ENCODE data around the gene CD48. TPM values are rescaled to one million over a fixed set of nuclear protein-coding genes. Genes with fewer than 3 reads are reported as not detected.
"Not testable (repeated sequence)": the region's sequence is repeated elsewhere in the genome, so short reads cannot be mapped to it uniquely, and the experiment has no call there.

The CD48 gene
- total and polyA plus RNA-seq, 2 of the 4 experiments (the other 2 are of a cell fraction), result not detected

GRCh38 chr1:160705742-160706141 is 5.9 kb downstream of the CD48 start:
- Histone ChIP-seq H3K27me3 (ENCODE audit: control insufficient read depth, insufficient read depth, low read length) (no peaks in the 10 kb centered on the region), H3K4me1 (ENCODE audit: control insufficient read depth, insufficient read depth, low read length) (no peaks in the 10 kb centered on the region), H3K9ac (ENCODE audit: low read depth, low read length) (no peak overlapping the region), H2AK5ac (ENCODE audit: low read depth, low read length) (no peak overlapping the region), H3K4ac (ENCODE audit: low read depth, low read length) (no peak overlapping the region), H4K5ac (ENCODE audit: low read depth, low read length) (no peak overlapping the region), H4K20me1 (ENCODE audit: insufficient read depth, low read length) (no peaks in the 10 kb centered on the region), H3K36me3 (ENCODE audit: control insufficient read depth, insufficient read depth, low read length) (no peaks in the 10 kb centered on the region), H3K14ac (replicated peaks; ENCODE audit: low read depth, low read length) (no peak overlapping the region), H2AFZ (replicated peaks; ENCODE audit: low read length, poor library complexity) (no peak overlapping the region), H3K23ac (ENCODE audit: low read depth, low read length) (no peak overlapping the region), H4K91ac (ENCODE audit: insufficient read depth, low read depth, low read length) (no peak overlapping the region), H3K9me3 (ENCODE audit: control insufficient read depth, insufficient read depth, low read length) (no peaks in the 10 kb centered on the region), H3K79me1 (ENCODE audit: low read depth in 1 of 2, low read length in 2 of 2) (no peaks in the 10 kb centered on the region), H3K18ac (ENCODE audit: low read depth, low read length) (no peak overlapping the region), H3K56ac (ENCODE audit: extremely low read depth, insufficient read depth, low read length) (no peak overlapping the region), H2BK120ac (ENCODE audit: low read depth, low read length) (no peak overlapping the region), H3K9me1 (ENCODE audit: insufficient read depth, low read length) (no peaks in the 10 kb centered on the region), H3K4me3 (ENCODE audit: insufficient read depth, low read depth, low read length) (no peak overlapping the region), H3K27ac (ENCODE audit: insufficient read depth, low read length) (no peak overlapping the region), H3K4me2 (ENCODE audit: low read depth, low read length) (no peak overlapping the region), H2BK5ac (ENCODE audit: low read depth, low read length, poor library complexity, severe bottlenecking) (no peak overlapping the region), H4K8ac (ENCODE audit: low read depth in 2 of 2, low read length in 2 of 2) (no peak overlapping the region), H2BK20ac (ENCODE audit: low read depth, low read length) (no peak overlapping the region), H2AK9ac (replicated peaks; ENCODE audit: low read depth, low read length, poor library complexity) (no peak overlapping the region), H2BK15ac (ENCODE audit: low read depth, low read length) (no peak overlapping the region)
- POLR2A ChIA-PET (ENCODE audit: unreplicated experiment), result no interaction called here
- intact Hi-C loops (cut with micrococcal nuclease) (no loop called here), dilution Hi-C loops (cut with HindIII; ENCODE audit: low sequenced_read_pairs, unreplicated experiment) (no loop called here), in situ Hi-C loops (cut with MboI; ENCODE audit: low sequenced_read_pairs) (no loop called here)
- CTCF ChIA-PET, result no interaction called here
- TF ChIP-seq, protein P1, sequence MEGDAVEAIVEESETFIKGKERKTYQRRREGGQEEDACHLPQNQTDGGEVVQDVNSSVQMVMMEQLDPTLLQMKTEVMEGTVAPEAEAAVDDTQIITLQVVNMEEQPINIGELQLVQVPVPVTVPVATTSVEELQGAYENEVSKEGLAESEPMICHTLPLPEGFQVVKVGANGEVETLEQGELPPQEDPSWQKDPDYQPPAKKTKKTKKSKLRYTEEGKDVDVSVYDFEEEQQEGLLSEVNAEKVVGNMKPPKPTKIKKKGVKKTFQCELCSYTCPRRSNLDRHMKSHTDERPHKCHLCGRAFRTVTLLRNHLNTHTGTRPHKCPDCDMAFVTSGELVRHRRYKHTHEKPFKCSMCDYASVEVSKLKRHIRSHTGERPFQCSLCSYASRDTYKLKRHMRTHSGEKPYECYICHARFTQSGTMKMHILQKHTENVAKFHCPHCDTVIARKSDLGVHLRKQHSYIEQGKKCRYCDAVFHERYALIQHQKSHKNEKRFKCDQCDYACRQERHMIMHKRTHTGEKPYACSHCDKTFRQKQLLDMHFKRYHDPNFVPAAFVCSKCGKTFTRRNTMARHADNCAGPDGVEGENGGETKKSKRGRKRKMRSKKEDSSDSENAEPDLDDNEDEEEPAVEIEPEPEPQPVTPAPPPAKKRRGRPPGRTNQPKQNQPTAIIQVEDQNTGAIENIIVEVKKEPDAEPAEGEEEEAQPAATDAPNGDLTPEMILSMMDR (conservative IDR thresholded peaks at IDR 0.05; ENCODE audit: low read depth, low read length), result no peak
- TF ChIP-seq CHD1 (IDR thresholded peaks at IDR 0.05; ENCODE audit: low read depth, low read length), result no peak
- ATAC-seq (ENCODE audit: low read depth) (no peak), DNase-seq (no peak)
- no TSS peak for BruUV-seq (replicated peaks)

GRCh38 chr1:160705212-160705621 is 6.4 kb downstream of the CD48 start:
- WGBS, 2 experiments (ENCODE audit: extremely low coverage in 2 of 2, insufficient read length in 1 of 2), result 20% methylated on average over 1 of the region's 3 CpGs; no CpG with 5 or more reads in 1 of the 2 experiments
- CTCF ChIA-PET; H3K4ac ChIP-seq (ENCODE audit: low read depth, low read length); H3K9ac ChIP-seq (ENCODE audit: low read depth, low read length); H3K4me2 ChIP-seq (ENCODE audit: low read depth, low read length); H2BK15ac ChIP-seq (ENCODE audit: low read depth, low read length); H3K4me1 ChIP-seq (ENCODE audit: control insufficient read depth, insufficient read depth, low read length); DNase-seq; H3K4me3 ChIP-seq (ENCODE audit: insufficient read depth, low read depth, low read length); H2BK120ac ChIP-seq (ENCODE audit: low read depth, low read length); intact Hi-C loops (cut with micrococcal nuclease); H3K56ac ChIP-seq (ENCODE audit: extremely low read depth, insufficient read depth, low read length); H2AK5ac ChIP-seq (ENCODE audit: low read depth, low read length); H3K27ac ChIP-seq (ENCODE audit: insufficient read depth, low read length); H3K36me3 ChIP-seq (ENCODE audit: control insufficient read depth, insufficient read depth, low read length); H3K18ac ChIP-seq (ENCODE audit: low read depth, low read length); ATAC-seq (ENCODE audit: low read depth); H4K8ac ChIP-seq (ENCODE audit: low read depth in 2 of 2, low read length in 2 of 2); in situ Hi-C loops (cut with MboI; ENCODE audit: low sequenced_read_pairs); H4K20me1 ChIP-seq (ENCODE audit: insufficient read depth, low read length); dilution Hi-C loops (cut with HindIII; ENCODE audit: low sequenced_read_pairs, unreplicated experiment); H2BK20ac ChIP-seq (ENCODE audit: low read depth, low read length); H2AFZ ChIP-seq (replicated peaks; ENCODE audit: low read length, poor library complexity); H4K5ac ChIP-seq (ENCODE audit: low read depth, low read length); H2AK9ac ChIP-seq (replicated peaks; ENCODE audit: low read depth, low read length, poor library complexity); H3K23ac ChIP-seq (ENCODE audit: low read depth, low read length); H3K9me3 ChIP-seq (ENCODE audit: control insufficient read depth, insufficient read depth, low read length); H3K79me1 ChIP-seq (ENCODE audit: low read depth in 1 of 2, low read length in 2 of 2); POLR2A ChIA-PET (ENCODE audit: unreplicated experiment); H2BK5ac ChIP-seq (ENCODE audit: low read depth, low read length, poor library complexity, severe bottlenecking); H4K91ac ChIP-seq (ENCODE audit: insufficient read depth, low read depth, low read length); H3K27me3 ChIP-seq (ENCODE audit: control insufficient read depth, insufficient read depth, low read length); H3K14ac ChIP-seq (replicated peaks; ENCODE audit: low read depth, low read length); H3K9me1 ChIP-seq (ENCODE audit: insufficient read depth, low read length); BruUV-seq (replicated peaks): not testable (repeated sequence)
